GM21619 (cell line): ENCODE measurements around the gene CEP164.
A peak's percentile ranks its signal among the peaks of the same experiment; 100 is the strongest.
"Not testable (repeated sequence)": the region's sequence is repeated elsewhere in the genome, so short reads cannot be mapped to it uniquely, and the experiment has no call there.

Experiments
- ATAC-seq: cut with Tn5 transposase; IDR thresholded peaks from one replicate; pipeline ENCODE4 v1.9.1; 2021; ENCODE audit not compliant: unreplicated experiment

The CEP164 gene

GRCh38 chr11:117437041-117437790, 109.6 kb downstream of the CEP164 start:
- no peak for ATAC-seq

GRCh38 chr11:117437791-117438130, 110.1 kb downstream of the CEP164 start:
- no peak for ATAC-seq

- ATAC-seq = no peak
Observed at GRCh38 chr11:117438371-117439000, 110.8 kb downstream of the CEP164 start.

- no peak for ATAC-seq
Observed at GRCh38 chr11:117439256-117439655, 111.6 kb downstream of the CEP164 start.

- ATAC-seq = no peak
Observed at GRCh38 chr11:117440258-117440657, 112.6 kb downstream of the CEP164 start.

- no peak for ATAC-seq
Observed at GRCh38 chr11:117441146-117441975, 113.7 kb downstream of the CEP164 start.

- ATAC-seq = no peak
Observed at GRCh38 chr11:117442049-117442868, 114.6 kb downstream of the CEP164 start.

GRCh38 chr11:117442869-117443239, 115.2 kb downstream of the CEP164 start:
- no peak for ATAC-seq

- ATAC-seq = no peak
Observed at GRCh38 chr11:117443266-117444186, 115.9 kb downstream of the CEP164 start.

GRCh38 chr11:117444256-117444655, 116.6 kb downstream of the CEP164 start:
- ATAC-seq = no peak

GRCh38 chr11:117444711-117445658, 117.3 kb downstream of the CEP164 start:
- ATAC-seq = no peak

GRCh38 chr11:117449111-117449693, 121.5 kb downstream of the CEP164 start:
- no peak for ATAC-seq

- ATAC-seq = no peak
Observed at GRCh38 chr11:117453886-117454563, 126.4 kb downstream of the CEP164 start.

GRCh38 chr11:117454564-117454917, 126.9 kb downstream of the CEP164 start:
- ATAC-seq = no peak

GRCh38 chr11:117456027-117456720, 128.5 kb downstream of the CEP164 start:
- ATAC-seq = peak; percentile 77

- not testable (repeated sequence) for ATAC-seq
Observed at GRCh38 chr11:117456721-117457029, 129.0 kb downstream of the CEP164 start.

- ATAC-seq = no peak
Observed at GRCh38 chr11:117457031-117457785, 129.6 kb downstream of the CEP164 start.
